GM13976 (cell line): ENCODE results near the gene ANAPC4.

Experiments used
- DNase-seq: peaks from one replicate; pipeline ENCODE4 v3.0.0; 2012; ENCODE audit warnings: low spot score
- CTCF ChIP-seq: IDR thresholded peaks from 2 replicates; pipeline ENCODE4 v1.5.1; 2012; ENCODE audit warnings: borderline replicate concordance, mild to moderate bottlenecking; ENCODE audit not compliant: insufficient read depth; ENCODE audit errors: extremely low read depth, missing control alignments, control extremely low read depth
- in situ Hi-C: fragments of 300-500 bp; cut with MboI; formaldehyde crosslinking; loops from one replicate; pipeline ENCODE4 v1.12.0; 2022; ENCODE audit warnings: low sequenced_read_pairs, mixed read lengths, inconsistent platforms; ENCODE audit not compliant: unreplicated experiment

The ANAPC4 gene

GRCh38 chr4:25448379-25449109 is 71.5 kb downstream of the ANAPC4 start:
- no peak for TF ChIP-seq CTCF
- in situ Hi-C loops, result loop anchor here (25.0 kb wide), 1 partner anchor 314 kb away; no protein-coding TSS in a partner anchor
- DNase-seq, result no peak

- no peak for DNase-seq
- TF ChIP-seq CTCF, result no peak
- in situ Hi-C loops, result loop anchor here (25.0 kb wide), 1 partner anchor 313 kb away; no protein-coding TSS in a partner anchor
Observed at GRCh38 chr4:25449270-25449669, 72.2 kb downstream of the ANAPC4 start.

- DNase-seq, result peak; percentile 40
- TF ChIP-seq CTCF, result no peak
- in situ Hi-C loops, result loop anchor here (25.0 kb wide), 1 partner anchor 313 kb away; no protein-coding TSS in a partner anchor
Observed at GRCh38 chr4:25449688-25450087, 72.6 kb downstream of the ANAPC4 start.

- in situ Hi-C loops, result no loop called here
- no peak for TF ChIP-seq CTCF
- no peak for DNase-seq
Observed at GRCh38 chr4:25450491-25450901, 73.4 kb downstream of the ANAPC4 start.

GRCh38 chr4:25451676-25452075 is 74.6 kb downstream of the ANAPC4 start:
- in situ Hi-C loops, result no loop called here
- no peak for TF ChIP-seq CTCF

GRCh38 chr4:25452081-25452480 is 75.0 kb downstream of the ANAPC4 start:
- TF ChIP-seq CTCF, result no peak
- DNase-seq, result no peak
- in situ Hi-C loops, result no loop called here

More at GRCh38 chr4:25451676-25452075, 74.6 kb downstream of the ANAPC4 start:
- no peak for DNase-seq

- no peak for TF ChIP-seq CTCF
- in situ Hi-C loops, result no loop called here
Observed at GRCh38 chr4:25454476-25454875, 77.4 kb downstream of the ANAPC4 start.

More at GRCh38 chr4:25454476-25454875, 77.4 kb downstream of the ANAPC4 start:
- no peak for DNase-seq
